CD4-positive, alpha-beta T cell (primary cell): ENCODE data around the gene TBC1D9B. TPM values are rescaled to one million over a fixed set of nuclear protein-coding genes. Genes with fewer than 3 reads are reported as not detected.
A peak's percentile ranks its signal among the peaks of the same experiment; 100 is the strongest.

Source experiments
- ATAC-seq: fragments of 200-7000 bp; cut with Tn5 transposase; one replicate; pipeline ENCODE4 v1.10.0; 2022; ENCODE audit warnings: mild to moderate bottlenecking; ENCODE audit not compliant: poor library complexity
- CTCF ChIA-PET: fragments of 350-600 bp; sonication (Branson Sonifier 250); formaldehyde crosslinking; loops from one replicate; lab custom pipeline; 2021; ENCODE audit warnings: antibody characterized with exemption, inconsistent platforms; lab: Charles Lee
- POLR2A ChIA-PET: fragments of 350-600 bp; sonication (Branson Sonifier 250); formaldehyde crosslinking; loops from one replicate; lab custom pipeline; 2021; ENCODE audit warnings: antibody characterized with exemption, inconsistent platforms; lab: Charles Lee
- DNase-seq, 14 experiments: peaks; one replicate each; pipeline ENCODE4 v3.0.0-alpha.2; 2013 to 2020; ENCODE audit warnings: mixed read lengths in 2 of 14
- H3K27ac ChIP-seq, 2 donors: one replicate each; pipeline versions ENCODE4 v1.5.1 to v1.7.0; 2013; ENCODE audit warnings: low read length in 2 of 2, low read depth in 1 of 2, mild to moderate bottlenecking in 1 of 2
- H3K27me3 ChIP-seq, 2 experiments: 1 replicate in 1 of 2; 2 replicates in 1 of 2; pipeline versions ENCODE4 v1.6.1 to v1.7.0; 2013; ENCODE audit warnings: low read length in 2 of 2, control low read depth in 1 of 2, mild to moderate bottlenecking in 1 of 2, moderate library complexity in 1 of 2; ENCODE audit not compliant: insufficient read depth in 2 of 2, control insufficient read depth in 1 of 2
- H3K36me3 ChIP-seq: one replicate; pipeline ENCODE4 v1.6.1; 2013; ENCODE audit warnings: low read length, control low read depth; ENCODE audit not compliant: insufficient read depth
- H3K4me1 ChIP-seq: one replicate; pipeline ENCODE4 v1.6.1; 2013; ENCODE audit warnings: low read length, control low read depth; ENCODE audit not compliant: insufficient read depth
- H3K4me3 ChIP-seq: one replicate; pipeline ENCODE4 v1.5.1; 2013; ENCODE audit warnings: mild to moderate bottlenecking, low read length, moderate library complexity
- H3K9me3 ChIP-seq, 2 experiments: 1 replicate in 1 of 2; 2 replicates in 1 of 2; pipeline versions ENCODE4 v1.6.1 to v1.7.0; 2013; ENCODE audit warnings: low read length in 2 of 2, mild to moderate bottlenecking in 2 of 2, control low read depth in 1 of 2, moderate library complexity in 1 of 2; ENCODE audit not compliant: control insufficient read depth in 1 of 2, insufficient read depth in 1 of 2
- H3K27ac Mint-ChIP-seq: one replicate; pipeline ENCODE4 v1.8.0; 2020; ENCODE audit warnings: mixed read lengths
- H3K27me3 Mint-ChIP-seq: one replicate; pipeline ENCODE4 v1.8.0; 2021; ENCODE audit warnings: mixed read lengths
- H3K36me3 Mint-ChIP-seq: one replicate; pipeline ENCODE4 v1.8.0; 2021; ENCODE audit warnings: low read depth, mixed read lengths
- H3K4me1 Mint-ChIP-seq: one replicate; pipeline ENCODE4 v1.8.0; 2021; ENCODE audit warnings: low read depth, mixed read lengths
- H3K4me3 Mint-ChIP-seq: one replicate; pipeline ENCODE4 v1.8.0; 2020; ENCODE audit warnings: mild to moderate bottlenecking, mixed read lengths
- H3K9me3 Mint-ChIP-seq: one replicate; pipeline ENCODE4 v1.8.0; 2020; ENCODE audit warnings: mixed read lengths
- CTCF ChIP-seq: fragments of 200-600 bp; IDR thresholded peaks from one replicate; pipeline ENCODE4 v1.8.0; 2022; ENCODE audit warnings: antibody characterized with exemption, mild to moderate bottlenecking
- intact Hi-C, 2 experiments: fragments of 100-400 bp; cut with DNase I in 1 of 2; cut with micrococcal nuclease in 1 of 2; formaldehyde crosslinking; loops; one replicate each; pipeline versions ENCODE4 v1.15.1 to v1.9.0; 2023 to 2025; cut with DNase I, micrococcal nuclease
- total RNA-seq, 174 experiments: library from RNA in 2 of 174; stranded (reverse) in 2 of 174; gene quantifications; one replicate each; pipeline ENCODE4 v1.2.3 and lab custom pipeline; 2021 to 2026

TBC1D9B gene
- total RNA-seq, 2 experiments from 2014 or later, result 67.5 to 71.8 TPM

GRCh38 chr5:179912386-179912785, 4.7 kb upstream of the TBC1D9B start:
- no peak for TF ChIP-seq CTCF
- POLR2A ChIA-PET, result interaction anchor here (1.2 kb wide), 1 partner anchor 180 kb away, joined by 3 read pairs; the partner anchor contains the start of gene MAML1

DNA sequence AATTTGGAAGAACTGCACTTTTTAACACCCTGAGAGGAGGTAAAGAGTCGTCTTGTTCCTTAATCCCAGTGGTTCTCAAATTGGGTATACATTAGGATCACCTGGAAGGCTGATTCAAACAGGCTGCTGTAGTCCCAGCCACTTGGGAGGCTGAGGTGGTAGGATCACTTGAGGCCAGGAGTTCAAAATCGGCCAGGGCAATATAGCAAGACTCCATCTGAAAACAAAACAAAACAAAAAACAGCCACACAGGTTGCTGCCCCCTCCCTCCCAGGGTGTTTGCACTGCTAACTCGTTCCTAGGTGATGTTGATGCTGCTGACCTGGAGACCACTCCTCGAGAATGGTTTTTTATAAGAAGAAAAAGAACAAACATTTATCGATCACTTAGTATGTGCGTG, 1.5 kb upstream of the TBC1D9B start:
- Mint-ChIP-seq H3K27me3 (no peaks in the 10 kb centered on the region), H3K27ac (peak overlapping the region; percentile 62), H3K4me1 (peaks cover 19% of the 10 kb centered on the region), H3K36me3 (peaks cover 11% of the 10 kb centered on the region), H3K4me3 (peak overlapping the region; percentile 80), H3K9me3 (no peaks in the 10 kb centered on the region)
- ATAC-seq (no peak), DNase-seq (no peak)
- CTCF ChIA-PET, result interaction anchor here (0.9 to 5.9 kb wide), 2 partner anchors 107 to 181 kb away, joined by 3 to 27 read pairs; no protein-coding TSS in a partner anchor
- H3K9me3 ChIP-seq, result no peaks in the 10 kb centered on the region
- peaks cover 12% of the 10 kb centered on the region for H3K36me3 ChIP-seq
- no peak overlapping the region for H3K4me3 ChIP-seq
- intact Hi-C loops, result loop anchor here (2.0 to 10.0 kb wide), 6 partner anchors 104 to 588 kb away; partner anchors contain the start of genes CBY3 (in 1 of the 2), MAML1 (in 1 of the 2) and RNF130 (in 1 of the 2)
- H3K4me1 ChIP-seq, result peaks cover 25% of the 10 kb centered on the region
- TF ChIP-seq CTCF, result no peak
- H3K27me3 ChIP-seq, result no peaks in the 10 kb centered on the region
- POLR2A ChIA-PET, result no interaction called here
- H3K27ac ChIP-seq, result no peak overlapping the region

More at GRCh38 chr5:179912386-179912785, 4.7 kb upstream of the TBC1D9B start:
- Histone ChIP-seq H3K36me3 (no peaks in the 10 kb centered on the region), H3K27me3 (no peaks in the 10 kb centered on the region), H3K9me3 (no peaks in the 10 kb centered on the region), H3K4me3 (no peak overlapping the region), H3K4me1 (peaks cover 15% of the 10 kb centered on the region), H3K27ac (no peak overlapping the region)
- no peaks in the 10 kb centered on the region for H3K9me3 Mint-ChIP-seq
- H3K36me3 Mint-ChIP-seq, result no peaks in the 10 kb centered on the region
- no peaks in the 10 kb centered on the region for H3K27me3 Mint-ChIP-seq
- peaks cover 11% of the 10 kb centered on the region for H3K4me1 Mint-ChIP-seq
- no peak overlapping the region for H3K27ac Mint-ChIP-seq
- intact Hi-C loops, result no loop called here
- H3K4me3 Mint-ChIP-seq, result no peak overlapping the region
- peak in 1 of 14 experiments; percentile 10 for DNase-seq
- ATAC-seq, result no peak
- CTCF ChIA-PET, result no interaction called here

DNA sequence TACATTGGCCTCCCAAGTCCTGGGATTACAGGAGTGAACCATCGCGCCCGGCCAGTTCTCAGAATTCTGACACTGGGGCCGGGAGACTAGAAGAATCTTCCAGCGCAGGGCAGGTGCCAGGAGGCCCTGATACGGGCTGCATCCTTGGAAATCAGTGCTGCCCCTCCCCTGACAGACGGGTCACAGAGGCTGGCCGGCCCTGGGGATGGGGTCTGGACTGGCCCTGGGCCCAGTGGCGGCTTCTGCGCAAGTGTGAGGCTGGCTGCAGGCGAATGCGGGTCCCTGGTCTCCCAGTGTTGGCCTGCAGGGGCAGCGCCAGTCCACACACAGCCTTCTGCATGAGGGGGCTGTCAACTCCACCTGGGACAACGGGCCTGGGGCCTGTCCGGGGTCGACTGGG, 831 bp upstream of the TBC1D9B start:
- no peak overlapping the region for H3K4me3 ChIP-seq

More for the DNA sequence above, 831 bp upstream of the TBC1D9B start:
- Histone ChIP-seq H3K9me3 (no peaks in the 10 kb centered on the region), H3K36me3 (peaks cover 15% of the 10 kb centered on the region), H3K4me1 (peaks cover 25% of the 10 kb centered on the region), H3K27ac (no peak overlapping the region), H3K27me3 (no peaks in the 10 kb centered on the region)
- intact Hi-C loops, result loop anchor here (2.0 to 10.0 kb wide), 6 partner anchors 104 to 589 kb away; partner anchors contain the start of genes CBY3 (in 1 of the 2), MAML1 (in 1 of the 2) and RNF130 (in 1 of the 2)
- ChIA-PET POLR2A (interaction anchor here (0.7 to 0.9 kb wide), 2 partner anchors 86 to 228 kb away, joined by 3 read pairs; partner anchors contain the start of gene CBY3), CTCF (interaction anchor here (0.9 to 5.9 kb wide), 2 partner anchors 107 to 182 kb away, joined by 3 to 27 read pairs; no protein-coding TSS in a partner anchor)
- peaks cover 14% of the 10 kb centered on the region for H3K36me3 Mint-ChIP-seq
- H3K4me3 Mint-ChIP-seq, result peak overlapping the region; percentile 88
- peak in 1 of 14 experiments; percentile 38 for DNase-seq
- no peak for ATAC-seq
- H3K27me3 Mint-ChIP-seq, result no peaks in the 10 kb centered on the region
- H3K27ac Mint-ChIP-seq, result no peak overlapping the region
- TF ChIP-seq CTCF, result no peak
- no peaks in the 10 kb centered on the region for H3K9me3 Mint-ChIP-seq
- H3K4me1 Mint-ChIP-seq, result peaks cover 23% of the 10 kb centered on the region
